RWPE2 (cell line): ENCODE results near the gene ASAP2.

Experiments used
- ATAC-seq: fragments of 200-7000 bp; cut with Tn5 transposase; 3 replicates; pipeline ENCODE4 v1.9.1; 2021; ENCODE audit warnings: low read depth
- DNase-seq: peaks from one replicate; pipeline ENCODE4 v3.0.0-alpha.2; 2020; ENCODE audit warnings: low spot score
- H3K27ac ChIP-seq: fragments of 450-650 bp; 2 replicates; pipeline ENCODE4 v1.5.1; 2017; ENCODE audit warnings: mild to moderate bottlenecking; ENCODE audit not compliant: poor library complexity, severe bottlenecking
- H3K27me3 ChIP-seq: fragments of 250-450 bp; sonication (Bioruptor Pico); 2 replicates; pipeline ENCODE4 v1.5.1; 2021; ENCODE audit warnings: mild to moderate bottlenecking, moderate library complexity; ENCODE audit not compliant: insufficient read depth, poor library complexity, severe bottlenecking
- H3K36me3 ChIP-seq: fragments of 250-450 bp; sonication (Bioruptor Pico); 2 replicates; pipeline ENCODE4 v1.5.1; 2020; ENCODE audit warnings: low read depth, mild to moderate bottlenecking, moderate library complexity
- H3K4me1 ChIP-seq: fragments of 250-450 bp; sonication (Bioruptor Pico); 2 replicates; pipeline ENCODE4 v1.5.1; 2021; ENCODE audit warnings: mild to moderate bottlenecking, moderate library complexity; ENCODE audit not compliant: insufficient read depth, poor library complexity, severe bottlenecking
- H3K4me3 ChIP-seq: fragments of 250-450 bp; sonication (Bioruptor Pico); 2 replicates; pipeline ENCODE4 v1.5.1; 2021; ENCODE audit warnings: mild to moderate bottlenecking, moderate library complexity; ENCODE audit not compliant: severe bottlenecking
- H3K9me3 ChIP-seq: fragments of 250-450 bp; sonication (Bioruptor Pico); 2 replicates; pipeline ENCODE4 v1.5.1; 2021; ENCODE audit warnings: mild to moderate bottlenecking, moderate library complexity; ENCODE audit not compliant: severe bottlenecking
- CTCF ChIP-seq: fragments of 450-650 bp; IDR thresholded peaks from one replicate; pipeline ENCODE4 v1.5.1; 2017; ENCODE audit warnings: mild to moderate bottlenecking, moderate library complexity; ENCODE audit not compliant: poor library complexity, severe bottlenecking

ASAP2 gene

GRCh38 chr2:9292426-9292825 lies 85.8 kb downstream of the ASAP2 start:
- no peak for DNase-seq

DNA sequence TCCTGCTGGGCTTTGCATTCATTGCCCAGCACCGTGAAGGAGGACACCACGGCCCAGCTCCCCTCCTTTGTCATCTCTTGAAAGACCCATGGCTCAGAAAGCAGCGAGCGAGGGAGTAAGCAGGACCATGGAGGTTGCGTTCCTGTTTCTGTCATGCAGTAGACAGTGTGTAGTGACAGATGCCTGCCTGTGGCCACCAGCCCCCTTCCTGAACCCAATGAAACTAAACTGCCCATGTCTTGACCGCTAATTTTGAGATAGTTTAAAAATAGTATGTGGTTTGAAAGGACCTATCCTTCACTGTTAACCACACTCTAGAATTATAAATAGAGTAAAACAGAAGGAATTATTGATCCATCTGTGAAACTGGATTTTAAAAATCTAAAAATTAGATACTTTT lies 88.2 kb downstream of the ASAP2 start:
- no peaks in the 10 kb centered on the region for H3K27me3 ChIP-seq
- TF ChIP-seq CTCF: no peak
- no peak overlapping the region for H3K27ac ChIP-seq
- H3K9me3 ChIP-seq: no peaks in the 10 kb centered on the region
- peaks cover 9% of the 10 kb centered on the region for H3K4me1 ChIP-seq
- H3K36me3 ChIP-seq: peaks cover 62% of the 10 kb centered on the region
- no peak overlapping the region for H3K4me3 ChIP-seq
- ATAC-seq (no peak), DNase-seq (no peak)

More at GRCh38 chr2:9292426-9292825, 85.8 kb downstream of the ASAP2 start:
- no peak overlapping the region for H3K4me3 ChIP-seq
- no peaks in the 10 kb centered on the region for H3K9me3 ChIP-seq
- TF ChIP-seq CTCF: no peak
- H3K27ac ChIP-seq: peak overlapping the region; percentile 8
- no peak for ATAC-seq
- H3K27me3 ChIP-seq: no peaks in the 10 kb centered on the region
- peaks cover 50% of the 10 kb centered on the region for H3K36me3 ChIP-seq
- peaks cover 19% of the 10 kb centered on the region for H3K4me1 ChIP-seq

DNA sequence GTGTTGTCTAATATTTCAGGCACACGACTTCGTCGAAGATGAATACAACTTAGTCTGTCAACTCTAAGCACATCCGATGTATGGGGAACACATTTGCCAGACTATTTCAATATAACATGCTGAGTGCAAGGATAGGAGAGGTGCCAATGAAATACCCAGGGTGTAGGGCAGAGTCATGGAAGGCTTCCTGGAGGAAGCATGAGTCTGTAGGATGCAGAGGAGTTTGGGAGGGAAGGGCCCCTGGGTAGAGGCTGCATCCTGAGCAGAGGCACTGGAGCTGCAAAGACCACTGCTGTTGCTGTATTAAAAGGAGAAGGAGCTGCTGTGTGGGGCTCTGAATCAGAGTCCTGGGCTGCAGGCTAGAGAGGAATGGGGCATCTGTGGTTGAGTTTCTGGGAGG lies 89.9 kb downstream of the ASAP2 start:
- H3K36me3 ChIP-seq: peaks cover 64% of the 10 kb centered on the region
- peaks cover 18% of the 10 kb centered on the region for H3K4me1 ChIP-seq
- no peak for DNase-seq
- no peaks in the 10 kb centered on the region for H3K27me3 ChIP-seq
- H3K27ac ChIP-seq: no peak overlapping the region
- no peaks in the 10 kb centered on the region for H3K9me3 ChIP-seq
- ATAC-seq: no peak
- no peak overlapping the region for H3K4me3 ChIP-seq
- no peak for TF ChIP-seq CTCF

- Histone ChIP-seq H3K27me3 (no peaks in the 10 kb centered on the region), H3K4me1 (peaks cover 18% of the 10 kb centered on the region), H3K27ac (no peak overlapping the region), H3K4me3 (no peak overlapping the region), H3K9me3 (no peaks in the 10 kb centered on the region), H3K36me3 (peaks cover 61% of the 10 kb centered on the region)
- TF ChIP-seq CTCF: no peak
- no peak for ATAC-seq
- DNase-seq: no peak
Observed at GRCh38 chr2:9297156-9297555, 90.5 kb downstream of the ASAP2 start.

GRCh38 chr2:9297807-9298206 lies 91.2 kb downstream of the ASAP2 start:
- no peak for DNase-seq
- H3K9me3 ChIP-seq: no peaks in the 10 kb centered on the region
- H3K27me3 ChIP-seq: no peaks in the 10 kb centered on the region
- H3K4me3 ChIP-seq: no peak overlapping the region
- TF ChIP-seq CTCF: no peak
- no peak for ATAC-seq
- H3K4me1 ChIP-seq: peaks cover 18% of the 10 kb centered on the region
- no peak overlapping the region for H3K27ac ChIP-seq
- peaks cover 59% of the 10 kb centered on the region for H3K36me3 ChIP-seq
